NCI-H187 (cell line): ENCODE results near the gene NUPR2.
"Not testable (repeated sequence)": the region's sequence is repeated elsewhere in the genome, so short reads cannot be mapped to it uniquely, and the experiment has no call there.

ENCODE experiments used
- DNase-seq, 2 experiments: peaks; one replicate each; lab custom pipeline; 2025; lab: John Stamatoyannopoulos, UW

Gene NUPR2

GRCh38 chr7:56086761-56087160 lies 29.5 kb downstream of the NUPR2 start:
- DNase-seq, result no peak

- DNase-seq, result peak in 1 of 2 experiments; percentile 7
Measured at GRCh38 chr7:56083150-56083785, 32.9 kb downstream of the NUPR2 start.

- DNase-seq, result no peak
Measured at GRCh38 chr7:56081626-56082340, 34.4 kb downstream of the NUPR2 start.

- DNase-seq, result not testable (repeated sequence)
Measured at GRCh38 chr7:56080726-56081435, 35.3 kb downstream of the NUPR2 start.

GRCh38 chr7:56079450-56080185 lies 36.6 kb downstream of the NUPR2 start:
- DNase-seq, result no peak

GRCh38 chr7:56078196-56078595 lies 38.0 kb downstream of the NUPR2 start:
- no peak for DNase-seq

GRCh38 chr7:56077681-56078080 lies 38.5 kb downstream of the NUPR2 start:
- DNase-seq, result no peak

- DNase-seq, result peak; percentile 14 to 49
Measured at GRCh38 chr7:56074371-56074791, 41.8 kb downstream of the NUPR2 start.

GRCh38 chr7:56066376-56066775 lies 49.8 kb downstream of the NUPR2 start:
- not testable (repeated sequence) for DNase-seq
